Stimulated activated naive CD8-positive, alpha-beta T cell treated with anti-CD3 and anti-CD28 coated beads, Interleukin-15, amount 100 ng/mL, for 72 hours (primary cell): ENCODE data around the gene TAPT1.

Experiments
- ATAC-seq: fragments of 150-1000 bp; cut with Tn5 transposase; 2 replicates; pipeline ENCODE4 v1.10.0; 2021; ENCODE audit warnings: mild to moderate bottlenecking, moderate library complexity
- DNase-seq, 2 donors: peaks; one replicate each; pipeline ENCODE4 v3.0.0; 2021 to 2022
- H3K27ac Mint-ChIP-seq, 2 donors: one replicate each; pipeline ENCODE4 v1.8.0; 2022; ENCODE audit warnings: mild to moderate bottlenecking in 2 of 2, mixed read lengths in 2 of 2, moderate library complexity in 2 of 2
- H3K27me3 Mint-ChIP-seq: one replicate; pipeline ENCODE4 v1.8.0; 2022; ENCODE audit warnings: mixed read lengths
- H3K4me1 Mint-ChIP-seq: one replicate; pipeline ENCODE4 v1.8.0; 2022; ENCODE audit warnings: mild to moderate bottlenecking, mixed read lengths
- H3K4me3 Mint-ChIP-seq, 2 donors: one replicate each; pipeline ENCODE4 v1.8.0; 2022; ENCODE audit warnings: mild to moderate bottlenecking in 2 of 2, mixed read lengths in 2 of 2, moderate library complexity in 1 of 2
- H3K9me3 Mint-ChIP-seq, 2 donors: one replicate each; pipeline ENCODE4 v1.8.0; 2022; ENCODE audit warnings: mixed read lengths in 2 of 2

Gene TAPT1

DNA sequence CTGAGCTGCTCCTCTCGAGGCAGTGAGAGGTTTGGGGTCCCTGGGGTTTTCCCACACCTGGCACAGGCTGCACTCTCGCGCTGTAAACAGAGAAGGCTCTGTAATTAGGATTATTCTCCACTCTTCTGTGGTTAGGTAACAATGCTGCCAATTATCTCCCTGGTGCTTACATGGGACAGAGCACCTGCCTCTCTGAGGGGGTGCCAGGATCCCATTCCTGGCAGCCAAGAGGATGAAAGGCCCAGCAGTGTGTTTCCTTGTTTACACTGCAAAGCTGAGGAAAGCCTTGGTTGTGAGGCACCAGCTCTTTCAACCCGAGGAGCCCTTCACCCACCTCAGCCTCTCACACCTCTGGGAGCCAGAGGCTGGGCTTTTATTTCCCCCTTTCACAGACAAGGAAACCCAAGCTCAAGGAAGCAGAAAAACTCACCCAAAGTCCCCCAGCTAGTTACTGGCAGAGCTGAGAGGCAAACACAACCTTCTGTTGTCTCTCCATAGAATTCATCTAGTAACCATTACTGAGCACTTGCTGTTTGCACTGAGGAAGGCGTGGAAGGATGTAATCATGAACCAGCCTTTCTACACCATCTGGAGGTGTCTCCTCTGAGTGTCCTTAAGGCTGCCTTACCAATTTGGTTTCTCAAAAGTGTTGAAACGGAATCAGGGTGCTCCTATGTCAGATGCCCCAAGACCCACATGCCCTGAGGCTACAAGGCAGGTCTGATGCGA is 102.8 kb downstream of the TAPT1 start:
- H3K9me3 Mint-ChIP-seq = peaks cover 9 to 14% of the 10 kb centered on the region in 2 donors
- ATAC-seq (peak; percentile 34), DNase-seq (no peak)
- H3K27ac Mint-ChIP-seq = peak overlapping the region; percentile 60 to 91
- peak overlapping the region; percentile 52 for H3K4me3 Mint-ChIP-seq
- H3K27me3 Mint-ChIP-seq = no peaks in the 10 kb centered on the region
- peaks cover 50% of the 10 kb centered on the region for H3K4me1 Mint-ChIP-seq

DNA sequence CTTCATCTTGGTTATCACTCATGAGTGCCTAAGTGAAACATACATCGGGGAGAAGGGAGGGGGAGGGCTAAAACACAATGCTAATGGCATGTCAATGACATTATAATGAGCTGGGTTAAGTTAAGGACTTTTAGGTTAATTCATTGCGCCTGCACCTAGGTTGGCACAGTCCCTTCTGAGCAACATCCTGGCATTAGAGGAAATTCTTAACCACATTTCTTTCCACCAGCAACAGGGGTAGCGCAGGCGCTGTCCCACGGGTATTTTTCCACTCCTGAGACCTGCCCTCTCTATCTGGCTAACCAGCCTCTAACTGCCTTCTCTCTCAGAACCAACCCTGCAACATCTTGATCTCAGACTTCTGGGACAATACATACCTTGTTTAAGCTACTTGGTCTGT is 103.5 kb downstream of the TAPT1 start:
- H3K4me3 Mint-ChIP-seq = peak overlapping the region; percentile 52
- peaks cover 50% of the 10 kb centered on the region for H3K4me1 Mint-ChIP-seq
- peak overlapping the region; percentile 60 to 91 for H3K27ac Mint-ChIP-seq
- DNase-seq = peak; percentile 25 to 72
- ATAC-seq = peak; percentile 87
- no peaks in the 10 kb centered on the region for H3K27me3 Mint-ChIP-seq
- H3K9me3 Mint-ChIP-seq = peaks cover 9 to 14% of the 10 kb centered on the region in 2 donors

DNA sequence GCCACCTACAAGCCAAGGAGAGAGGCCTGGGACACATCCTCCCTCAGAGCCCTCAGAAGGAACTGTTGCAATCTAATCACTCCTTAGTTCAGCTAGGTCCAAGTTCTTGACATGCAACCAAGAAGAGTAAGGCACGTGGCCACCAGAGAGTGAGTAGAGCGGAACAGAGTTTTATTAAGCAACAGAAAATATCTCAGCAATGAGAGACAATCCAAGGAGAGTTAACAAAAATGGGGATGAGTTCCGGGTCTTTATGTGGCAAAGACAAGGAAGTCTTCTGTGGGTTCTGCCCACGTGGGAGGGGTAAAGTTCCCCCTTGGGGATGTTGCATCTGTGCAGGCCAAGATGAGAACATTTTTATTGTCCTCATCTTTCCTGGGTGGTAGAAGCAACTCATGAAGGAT is 104.0 kb downstream of the TAPT1 start:
- Mint-ChIP-seq H3K9me3 (peaks cover 9 to 14% of the 10 kb centered on the region in 2 donors), H3K4me1 (peaks cover 50% of the 10 kb centered on the region), H3K27me3 (no peaks in the 10 kb centered on the region), H3K27ac (peak overlapping the region; percentile 37 to 90), H3K4me3 (peak overlapping the region in 1 of 2 donors; percentile 25)
- DNase-seq (no peak), ATAC-seq (no peak)

GRCh38 chr4:16120720-16121119 is 105.6 kb downstream of the TAPT1 start:
- H3K9me3 Mint-ChIP-seq = peaks cover 9 to 14% of the 10 kb centered on the region in 2 donors
- ATAC-seq = peak; percentile 55
- peak overlapping the region; percentile 13 to 67 for H3K4me3 Mint-ChIP-seq
- H3K27ac Mint-ChIP-seq = peak overlapping the region; percentile 47 to 68
- no peaks in the 10 kb centered on the region for H3K27me3 Mint-ChIP-seq
- peak in 1 of 2 donors; percentile 49 for DNase-seq
- H3K4me1 Mint-ChIP-seq = peaks cover 46% of the 10 kb centered on the region

DNA sequence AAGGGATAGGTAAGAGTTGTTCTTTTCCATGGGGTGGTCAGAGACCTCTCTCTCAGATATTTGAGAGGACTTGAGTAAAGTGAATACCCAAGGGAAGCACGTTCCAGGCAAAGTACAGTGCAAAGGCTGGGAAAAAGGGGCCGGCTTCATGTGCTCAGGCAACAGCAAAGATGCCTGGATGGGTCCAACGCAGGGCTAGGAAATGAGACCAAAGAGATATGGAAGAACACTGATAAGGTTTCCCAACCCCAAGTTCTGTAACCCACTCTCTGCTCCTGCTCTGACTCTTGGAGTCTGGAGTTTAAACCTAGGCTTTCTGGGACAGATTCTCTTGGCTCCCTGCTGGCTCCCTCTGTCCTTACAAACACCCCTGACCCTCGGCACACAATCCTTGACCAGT is 106.3 kb downstream of the TAPT1 start:
- peaks cover 38% of the 10 kb centered on the region for H3K4me1 Mint-ChIP-seq
- no peak overlapping the region for H3K4me3 Mint-ChIP-seq
- H3K27me3 Mint-ChIP-seq = no peaks in the 10 kb centered on the region
- DNase-seq (no peak), ATAC-seq (no peak)
- H3K27ac Mint-ChIP-seq = no peak overlapping the region
- H3K9me3 Mint-ChIP-seq = peaks cover 9 to 14% of the 10 kb centered on the region in 2 donors

- H3K27ac Mint-ChIP-seq = no peak overlapping the region
- H3K27me3 Mint-ChIP-seq = no peaks in the 10 kb centered on the region
- peaks cover 27% of the 10 kb centered on the region for H3K4me1 Mint-ChIP-seq
- peaks cover 9 to 14% of the 10 kb centered on the region in 2 donors for H3K9me3 Mint-ChIP-seq
- no peak for ATAC-seq
- no peak overlapping the region for H3K4me3 Mint-ChIP-seq
- no peak for DNase-seq
Measured at GRCh38 chr4:16118090-16118489, 108.2 kb downstream of the TAPT1 start.

GRCh38 chr4:16117164-16117563 is 109.1 kb downstream of the TAPT1 start:
- Mint-ChIP-seq H3K4me3 (no peak overlapping the region), H3K9me3 (peaks cover 9 to 14% of the 10 kb centered on the region in 2 donors), H3K4me1 (peaks cover 17% of the 10 kb centered on the region), H3K27me3 (no peaks in the 10 kb centered on the region), H3K27ac (no peak overlapping the region)
- no peak for DNase-seq
- ATAC-seq = no peak

GRCh38 chr4:16116493-16116990 is 109.7 kb downstream of the TAPT1 start:
- Mint-ChIP-seq H3K27me3 (no peaks in the 10 kb centered on the region), H3K4me1 (peaks cover 12% of the 10 kb centered on the region), H3K4me3 (no peak overlapping the region), H3K27ac (no peak overlapping the region), H3K9me3 (peaks cover 9 to 14% of the 10 kb centered on the region in 2 donors)
- ATAC-seq (no peak), DNase-seq (no peak)

DNA sequence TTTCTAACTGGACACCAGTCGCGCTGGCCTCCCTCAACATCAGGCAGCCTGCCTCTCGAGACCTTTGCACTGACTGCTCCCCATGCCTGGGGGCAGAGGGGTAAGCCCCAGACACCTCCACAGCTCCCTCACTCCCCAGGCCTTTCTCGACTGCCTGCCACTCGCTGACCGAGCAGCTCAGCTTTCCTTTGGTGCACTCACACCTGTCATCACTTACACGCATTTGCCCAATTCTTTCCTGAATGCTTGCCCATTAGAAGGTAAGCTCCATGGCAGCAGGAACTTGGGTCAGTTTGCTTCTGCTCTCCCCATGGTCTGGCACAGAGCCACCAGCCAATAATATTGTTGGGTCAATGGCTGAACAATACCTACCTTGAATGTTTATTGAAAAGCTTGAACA is 110.3 kb downstream of the TAPT1 start:
- no peaks in the 10 kb centered on the region for H3K27me3 Mint-ChIP-seq
- H3K27ac Mint-ChIP-seq = peak overlapping the region in 1 of 2 donors; percentile 1
- peaks cover 8 to 9% of the 10 kb centered on the region in 2 donors for H3K9me3 Mint-ChIP-seq
- DNase-seq (no peak), ATAC-seq (no peak)
- no peak overlapping the region for H3K4me3 Mint-ChIP-seq
- H3K4me1 Mint-ChIP-seq = peaks cover 7% of the 10 kb centered on the region

- H3K4me1 Mint-ChIP-seq = no peaks in the 10 kb centered on the region
- no peak for DNase-seq
- no peak for ATAC-seq
- H3K27me3 Mint-ChIP-seq = no peaks in the 10 kb centered on the region
- H3K4me3 Mint-ChIP-seq = no peak overlapping the region
- H3K9me3 Mint-ChIP-seq = no peaks in the 10 kb centered on the region
- no peak overlapping the region for H3K27ac Mint-ChIP-seq
Measured at GRCh38 chr4:16114546-16114945, 111.7 kb downstream of the TAPT1 start.

DNA sequence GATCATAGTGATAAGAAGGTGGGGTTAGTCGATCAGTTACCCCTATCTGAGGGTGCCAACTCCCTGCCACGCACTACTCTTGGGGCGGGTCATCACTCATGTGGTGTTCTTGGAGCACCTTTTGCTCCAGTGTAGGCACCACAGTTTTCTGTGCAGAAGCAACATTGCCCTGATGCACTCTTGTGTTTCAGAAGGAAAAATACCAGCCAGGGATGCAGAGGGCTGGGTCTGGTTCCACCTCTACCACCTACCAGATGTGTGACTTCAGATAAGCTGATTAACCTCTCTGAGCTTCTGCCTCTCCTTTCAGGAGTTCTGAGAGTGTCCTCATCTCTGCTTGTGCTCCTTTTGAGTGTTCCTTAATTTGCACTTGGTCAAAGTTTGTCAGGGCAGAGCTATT is 112.5 kb downstream of the TAPT1 start:
- no peaks in the 10 kb centered on the region for H3K4me1 Mint-ChIP-seq
- H3K4me3 Mint-ChIP-seq = no peak overlapping the region
- DNase-seq (no peak), ATAC-seq (no peak)
- no peaks in the 10 kb centered on the region for H3K9me3 Mint-ChIP-seq
- H3K27me3 Mint-ChIP-seq = no peaks in the 10 kb centered on the region
- no peak overlapping the region for H3K27ac Mint-ChIP-seq

GRCh38 chr4:16111533-16111932 is 114.7 kb downstream of the TAPT1 start:
- ATAC-seq (no peak), DNase-seq (no peak)
- no peaks in the 10 kb centered on the region for H3K4me1 Mint-ChIP-seq
- H3K9me3 Mint-ChIP-seq = no peaks in the 10 kb centered on the region
- H3K4me3 Mint-ChIP-seq = no peak overlapping the region
- H3K27me3 Mint-ChIP-seq = no peaks in the 10 kb centered on the region
- no peak overlapping the region for H3K27ac Mint-ChIP-seq

GRCh38 chr4:16110661-16111290 is 115.5 kb downstream of the TAPT1 start:
- no peak overlapping the region for H3K27ac Mint-ChIP-seq
- H3K9me3 Mint-ChIP-seq = no peaks in the 10 kb centered on the region
- DNase-seq (no peak), ATAC-seq (no peak)
- no peaks in the 10 kb centered on the region for H3K27me3 Mint-ChIP-seq
- no peak overlapping the region for H3K4me3 Mint-ChIP-seq
- H3K4me1 Mint-ChIP-seq = no peaks in the 10 kb centered on the region
